Panc1 (cell line): ENCODE measurements around the gene TRIM25. TPM values are rescaled to one million over a fixed set of nuclear protein-coding genes. Genes with fewer than 3 reads are reported as not detected.

Experiments
- ATAC-seq: fragments of 200-7000 bp; cut with Tn5 transposase; 2 replicates; pipeline ENCODE4 v1.9.1; 2020; ENCODE audit warnings: mild to moderate bottlenecking, moderate library complexity
- BruUV-seq: library from RNA; stranded (reverse); fragments of 400-500 nt; replicated peaks from 2 replicates; lab custom pipeline; 2021; lab: Mats Ljungman, UMichigan
- CTCF ChIA-PET: fragments of 300-600 bp; sonication (Branson Sonifier 250); formaldehyde crosslinking; loops from one replicate; lab custom pipeline; 2022; ENCODE audit warnings: antibody characterized with exemption; lab: Charles Lee
- POLR2A ChIA-PET: fragments of 300-600 bp; sonication (Branson Sonifier 250); formaldehyde crosslinking; loops from one replicate; lab custom pipeline; 2022; ENCODE audit warnings: antibody characterized with exemption; lab: Charles Lee
- DNase-seq: peaks from one replicate; pipeline ENCODE4 v3.0.0-alpha.2; 2010; ENCODE audit warnings: low read depth, low spot score
- H3K27ac ChIP-seq: 2 replicates; pipeline ENCODE4 v1.5.1; 2011; ENCODE audit warnings: mild to moderate bottlenecking, low read length, inconsistent platforms
- H3K27me3 ChIP-seq: fragments of 200-500 bp; sonication (Bioruptor generic); 2 replicates; pipeline ENCODE4 v1.6.0; 2014; ENCODE audit warnings: low read length, inconsistent platforms; ENCODE audit not compliant: control insufficient read depth, insufficient read depth
- H3K36me3 ChIP-seq: fragments of 200-500 bp; sonication (Bioruptor generic); 2 replicates; pipeline ENCODE4 v1.5.1; 2014; ENCODE audit warnings: inconsistent platforms, mild to moderate bottlenecking, low read length, moderate library complexity; ENCODE audit not compliant: control insufficient read depth, insufficient read depth
- H3K4me1 ChIP-seq: 2 replicates; pipeline ENCODE4 v1.5.1; 2011; ENCODE audit warnings: inconsistent platforms, mild to moderate bottlenecking, low read length, moderate library complexity; ENCODE audit not compliant: control insufficient read depth, insufficient read depth
- H3K4me3 ChIP-seq, 2 experiments: 2 replicates each; pipeline ENCODE4 v1.5.1; 2011 to 2012; ENCODE audit warnings: low read depth in 2 of 2, low read length in 2 of 2, mild to moderate bottlenecking in 2 of 2, inconsistent platforms in 1 of 2, moderate library complexity in 1 of 2
- H3K9me3 ChIP-seq: fragments of 200-500 bp; sonication (Bioruptor generic); 2 replicates; pipeline ENCODE4 v1.5.1; 2014; ENCODE audit warnings: low read depth, mild to moderate bottlenecking, inconsistent platforms, low read length, moderate library complexity; ENCODE audit not compliant: control insufficient read depth, insufficient read depth
- POLR2AphosphoS5 ChIP-seq: IDR thresholded peaks from 2 replicates; pipeline ENCODE4 v1.6.1; 2012; ENCODE audit warnings: mild to moderate bottlenecking, low read depth, low read length, moderate library complexity
- SIN3A ChIP-seq: IDR thresholded peaks from 2 replicates; pipeline ENCODE4 v1.6.1; 2012; ENCODE audit warnings: low read depth, mild to moderate bottlenecking, low read length, moderate library complexity, borderline replicate concordance; ENCODE audit not compliant: insufficient read depth
- TCF7L2 ChIP-seq: IDR thresholded peaks from 2 replicates; pipeline ENCODE4 v1.6.1; 2011; ENCODE audit warnings: mild to moderate bottlenecking, low read depth, low read length, inconsistent platforms
- in situ Hi-C: cut with HindIII; loops from 2 replicates; pipeline ENCODE4 v1.10.0; 2016; ENCODE audit warnings: low sequenced_read_pairs, low pct_unique_long_range_greater_than_20kb
- intact Hi-C: fragments of 100-400 bp; cut with micrococcal nuclease; formaldehyde crosslinking; loops from one replicate; pipeline ENCODE4 v1.10.0; 2022; ENCODE audit not compliant: unreplicated experiment
- total RNA-seq: library from RNA; stranded (reverse); gene quantifications from one replicate; pipeline ENCODE4 v1.2.1, GENCODE V29; 2021; ENCODE audit not compliant: unreplicated experiment
- TF ChIP-seq, protein P1 (sequence below), 2 experiments: IDR thresholded peaks; 2 replicates each; pipeline ENCODE4 v1.6.1; 2011 to 2012; ENCODE audit warnings: low read depth in 2 of 2, control low read depth in 1 of 2, low read length in 1 of 2, mild to moderate bottlenecking in 1 of 2, moderate library complexity in 1 of 2; ENCODE audit not compliant: insufficient read depth in 1 of 2
- TF ChIP-seq, protein P2 (sequence below): fragments of 450-650 bp; IDR thresholded peaks from 2 replicates; pipeline ENCODE4 v1.5.1; 2017; ENCODE audit warnings: mild to moderate bottlenecking

The TRIM25 gene
- total RNA-seq, 1 experiment from 2014 or later = 73.2 TPM

DNA sequence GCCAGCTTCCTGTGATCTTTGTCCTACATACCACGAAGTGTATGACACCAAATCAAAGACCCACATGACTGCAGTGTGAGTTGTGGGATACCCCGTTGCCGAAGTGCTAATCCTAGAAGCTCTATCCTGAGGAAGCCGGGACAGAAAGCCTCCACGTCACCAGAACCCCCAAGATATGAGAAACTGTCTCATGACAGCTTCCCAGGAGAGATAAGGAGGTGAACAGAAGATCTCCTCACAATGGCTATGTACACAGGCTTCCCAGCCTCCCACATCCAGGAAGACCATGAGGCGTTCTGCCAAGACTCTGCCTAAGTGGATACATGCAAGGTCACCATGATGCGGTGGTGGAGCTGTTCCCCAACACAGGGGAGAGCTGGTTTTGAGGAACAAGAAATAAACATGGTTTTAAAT lies 37.1 kb downstream of the TRIM25 start:
- H3K27me3 ChIP-seq = no peaks in the 10 kb centered on the region
- TF ChIP-seq SIN3A = no peak
- TF ChIP-seq POLR2AphosphoS5 = no peak
- TF ChIP-seq, protein P1, sequence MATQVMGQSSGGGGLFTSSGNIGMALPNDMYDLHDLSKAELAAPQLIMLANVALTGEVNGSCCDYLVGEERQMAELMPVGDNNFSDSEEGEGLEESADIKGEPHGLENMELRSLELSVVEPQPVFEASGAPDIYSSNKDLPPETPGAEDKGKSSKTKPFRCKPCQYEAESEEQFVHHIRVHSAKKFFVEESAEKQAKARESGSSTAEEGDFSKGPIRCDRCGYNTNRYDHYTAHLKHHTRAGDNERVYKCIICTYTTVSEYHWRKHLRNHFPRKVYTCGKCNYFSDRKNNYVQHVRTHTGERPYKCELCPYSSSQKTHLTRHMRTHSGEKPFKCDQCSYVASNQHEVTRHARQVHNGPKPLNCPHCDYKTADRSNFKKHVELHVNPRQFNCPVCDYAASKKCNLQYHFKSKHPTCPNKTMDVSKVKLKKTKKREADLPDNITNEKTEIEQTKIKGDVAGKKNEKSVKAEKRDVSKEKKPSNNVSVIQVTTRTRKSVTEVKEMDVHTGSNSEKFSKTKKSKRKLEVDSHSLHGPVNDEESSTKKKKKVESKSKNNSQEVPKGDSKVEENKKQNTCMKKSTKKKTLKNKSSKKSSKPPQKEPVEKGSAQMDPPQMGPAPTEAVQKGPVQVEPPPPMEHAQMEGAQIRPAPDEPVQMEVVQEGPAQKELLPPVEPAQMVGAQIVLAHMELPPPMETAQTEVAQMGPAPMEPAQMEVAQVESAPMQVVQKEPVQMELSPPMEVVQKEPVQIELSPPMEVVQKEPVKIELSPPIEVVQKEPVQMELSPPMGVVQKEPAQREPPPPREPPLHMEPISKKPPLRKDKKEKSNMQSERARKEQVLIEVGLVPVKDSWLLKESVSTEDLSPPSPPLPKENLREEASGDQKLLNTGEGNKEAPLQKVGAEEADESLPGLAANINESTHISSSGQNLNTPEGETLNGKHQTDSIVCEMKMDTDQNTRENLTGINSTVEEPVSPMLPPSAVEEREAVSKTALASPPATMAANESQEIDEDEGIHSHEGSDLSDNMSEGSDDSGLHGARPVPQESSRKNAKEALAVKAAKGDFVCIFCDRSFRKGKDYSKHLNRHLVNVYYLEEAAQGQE (IDR thresholded peaks at IDR 0.05; ENCODE audit: insufficient read depth in 1 of 2, low read depth in 2 of 2, low read length in 1 of 2) = no peak
- ChIA-PET CTCF (no interaction called here), POLR2A (no interaction called here)
- H3K4me1 ChIP-seq = no peaks in the 10 kb centered on the region
- no peak overlapping the region for H3K4me3 ChIP-seq
- no TSS peak for BruUV-seq
- H3K27ac ChIP-seq = no peak overlapping the region
- no peaks in the 10 kb centered on the region for H3K36me3 ChIP-seq
- intact Hi-C loops = no loop called here
- ATAC-seq (no peak), DNase-seq (no peak)
- in situ Hi-C loops = no loop called here
- H3K9me3 ChIP-seq = no peaks in the 10 kb centered on the region

GRCh38 chr17:56870081-56870651 lies 43.7 kb downstream of the TRIM25 start:
- H3K9me3 ChIP-seq = no peaks in the 10 kb centered on the region
- ATAC-seq (no peak), DNase-seq (no peak)
- H3K4me1 ChIP-seq = no peaks in the 10 kb centered on the region
- intact Hi-C loops = no loop called here
- ChIA-PET CTCF (no interaction called here), POLR2A (no interaction called here)
- H3K27ac ChIP-seq = no peak overlapping the region
- peaks cover 2% of the 10 kb centered on the region; the same call in 1 of the 2 replicates for H3K36me3 ChIP-seq
- in situ Hi-C loops = no loop called here
- H3K4me3 ChIP-seq = no peak overlapping the region
- no TSS peak for BruUV-seq
- H3K27me3 ChIP-seq = no peaks in the 10 kb centered on the region
- TF ChIP-seq, protein P2, sequence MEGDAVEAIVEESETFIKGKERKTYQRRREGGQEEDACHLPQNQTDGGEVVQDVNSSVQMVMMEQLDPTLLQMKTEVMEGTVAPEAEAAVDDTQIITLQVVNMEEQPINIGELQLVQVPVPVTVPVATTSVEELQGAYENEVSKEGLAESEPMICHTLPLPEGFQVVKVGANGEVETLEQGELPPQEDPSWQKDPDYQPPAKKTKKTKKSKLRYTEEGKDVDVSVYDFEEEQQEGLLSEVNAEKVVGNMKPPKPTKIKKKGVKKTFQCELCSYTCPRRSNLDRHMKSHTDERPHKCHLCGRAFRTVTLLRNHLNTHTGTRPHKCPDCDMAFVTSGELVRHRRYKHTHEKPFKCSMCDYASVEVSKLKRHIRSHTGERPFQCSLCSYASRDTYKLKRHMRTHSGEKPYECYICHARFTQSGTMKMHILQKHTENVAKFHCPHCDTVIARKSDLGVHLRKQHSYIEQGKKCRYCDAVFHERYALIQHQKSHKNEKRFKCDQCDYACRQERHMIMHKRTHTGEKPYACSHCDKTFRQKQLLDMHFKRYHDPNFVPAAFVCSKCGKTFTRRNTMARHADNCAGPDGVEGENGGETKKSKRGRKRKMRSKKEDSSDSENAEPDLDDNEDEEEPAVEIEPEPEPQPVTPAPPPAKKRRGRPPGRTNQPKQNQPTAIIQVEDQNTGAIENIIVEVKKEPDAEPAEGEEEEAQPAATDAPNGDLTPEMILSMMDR = no peak
- TF ChIP-seq SIN3A (no peak), TCF7L2 (no peak), POLR2AphosphoS5 (no peak)
- TF ChIP-seq, protein P1 (IDR thresholded peaks at IDR 0.05; ENCODE audit: insufficient read depth in 1 of 2, low read depth in 2 of 2, low read length in 1 of 2) = no peak
